ENCODE measurements around the gene OSBPL10.

OSBPL10 gene

DNA sequence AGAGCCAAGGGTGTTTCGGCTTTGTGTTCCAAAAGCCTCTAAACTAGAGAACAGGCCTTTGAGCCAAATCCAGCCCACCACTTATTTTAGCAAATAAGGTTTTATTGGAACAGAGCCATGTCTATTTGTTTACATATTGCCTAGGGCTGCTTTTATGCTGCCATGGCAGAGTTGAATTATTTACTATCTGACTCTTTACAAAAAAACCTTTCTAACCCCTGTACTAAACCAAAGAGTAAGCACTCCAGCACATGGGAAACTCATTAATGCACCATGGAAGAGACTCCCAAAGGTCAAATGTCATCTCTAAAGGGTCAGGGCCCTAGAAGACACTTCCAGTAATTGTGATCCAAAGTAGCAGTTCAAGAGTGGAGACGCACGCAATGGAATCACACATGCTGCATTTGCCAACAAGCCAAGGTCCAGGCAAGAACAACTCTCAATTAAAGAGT lies 22.3 kb downstream of the OSBPL10 start:
- H3K27me3 ChIP-seq (ENCODE audit: control insufficient read depth, insufficient read depth, low read length) = no peaks in the 10 kb centered on the region
- peak overlapping the region; percentile 92 for H3K27ac ChIP-seq (ENCODE audit: low read depth, low read length)
- H3K36me3 ChIP-seq (ENCODE audit: control insufficient read depth, insufficient read depth, low read length) = no peaks in the 10 kb centered on the region
- no peak overlapping the region for H3K9ac ChIP-seq (ENCODE audit: low read depth, low read length)
- H3K4me1 ChIP-seq (ENCODE audit: control insufficient read depth, insufficient read depth, low read length) = peaks cover 49% of the 10 kb centered on the region
- H3K9me3 ChIP-seq (ENCODE audit: control insufficient read depth, insufficient read depth, low read length) = peaks cover 7% of the 10 kb centered on the region; the same call in 1 of the 2 replicates
- peak overlapping the region; percentile 54 for H3K4me3 ChIP-seq (ENCODE audit: low read depth, low read length)

DNA sequence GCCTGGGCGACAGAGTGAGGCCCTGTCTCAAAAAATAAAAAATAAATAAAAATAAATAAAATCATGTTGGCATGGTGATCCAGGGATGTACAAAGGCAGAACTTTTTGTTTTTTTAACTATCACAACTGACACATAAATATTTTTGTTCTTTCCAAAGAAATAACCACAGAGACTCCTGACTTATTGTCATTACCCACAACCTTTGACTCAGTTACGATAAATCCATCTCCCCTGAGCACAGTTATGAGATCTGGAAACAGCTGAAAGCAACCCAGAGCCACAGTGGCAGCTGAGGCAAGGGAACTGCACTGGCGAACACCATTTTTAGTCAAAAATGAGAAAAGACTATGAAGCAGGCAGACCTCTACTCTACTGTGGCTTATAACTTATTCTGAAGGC lies 24.0 kb downstream of the OSBPL10 start:
- Histone ChIP-seq H3K27ac (ENCODE audit: low read depth, low read length) (no peak overlapping the region), H3K27me3 (ENCODE audit: control insufficient read depth, insufficient read depth, low read length) (no peaks in the 10 kb centered on the region), H3K9me3 (ENCODE audit: control insufficient read depth, insufficient read depth, low read length) (peaks cover 7% of the 10 kb centered on the region; the same call in 1 of the 2 replicates), H3K4me1 (ENCODE audit: control insufficient read depth, insufficient read depth, low read length) (peaks cover 42% of the 10 kb centered on the region), H3K9ac (ENCODE audit: low read depth, low read length) (no peak overlapping the region), H3K36me3 (ENCODE audit: control insufficient read depth, insufficient read depth, low read length) (no peaks in the 10 kb centered on the region), H3K4me3 (ENCODE audit: low read depth, low read length) (no peak overlapping the region)

DNA sequence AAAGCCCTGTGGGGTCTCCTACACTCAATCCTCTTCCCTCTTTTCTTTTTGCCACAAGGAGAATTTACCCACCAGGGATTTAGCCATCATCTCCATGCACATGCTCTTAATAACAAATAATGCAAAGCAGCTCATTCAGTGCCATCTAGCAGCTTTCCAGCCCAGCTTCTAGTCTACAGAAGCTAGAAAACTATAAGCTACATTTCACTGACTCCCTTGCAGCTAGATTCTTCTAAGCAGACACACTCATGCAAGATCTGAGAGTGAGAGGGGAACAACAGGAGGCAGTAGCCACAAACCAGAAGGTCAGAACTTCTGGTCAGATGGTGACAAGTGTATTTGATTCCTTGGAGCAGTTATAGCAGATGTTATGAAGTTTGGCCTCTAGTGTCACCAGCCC lies 25.5 kb downstream of the OSBPL10 start:
- Histone ChIP-seq H3K36me3 (ENCODE audit: control insufficient read depth, insufficient read depth, low read length) (no peaks in the 10 kb centered on the region), H3K4me1 (ENCODE audit: control insufficient read depth, insufficient read depth, low read length) (peaks cover 34% of the 10 kb centered on the region), H3K9ac (ENCODE audit: low read depth, low read length) (no peak overlapping the region), H3K27me3 (ENCODE audit: control insufficient read depth, insufficient read depth, low read length) (no peaks in the 10 kb centered on the region), H3K9me3 (ENCODE audit: control insufficient read depth, insufficient read depth, low read length) (peaks cover 7% of the 10 kb centered on the region; the same call in 1 of the 2 replicates), H3K27ac (ENCODE audit: low read depth, low read length) (no peak overlapping the region), H3K4me3 (ENCODE audit: low read depth, low read length) (no peak overlapping the region)

DNA sequence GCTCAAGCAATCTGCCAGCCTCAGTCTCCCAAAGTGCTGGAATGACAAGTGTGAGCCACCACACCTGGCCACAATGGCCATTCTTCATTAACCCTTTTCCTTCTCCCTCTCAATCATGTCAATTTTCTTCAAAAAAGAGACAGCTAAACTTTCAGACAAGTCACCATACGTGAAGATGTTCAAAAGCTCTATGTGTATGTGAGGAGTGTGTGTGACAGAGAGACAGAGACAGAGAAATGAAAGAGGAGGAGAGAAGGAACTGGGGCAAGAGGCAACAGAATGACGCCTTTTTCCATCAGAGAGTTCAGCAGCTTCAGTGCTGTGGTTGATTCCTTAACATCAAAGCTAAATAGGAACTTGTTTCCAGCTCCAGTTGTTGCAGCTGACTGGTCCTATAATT lies 27.4 kb downstream of the OSBPL10 start:
- Histone ChIP-seq H3K9ac (ENCODE audit: low read depth, low read length) (no peak overlapping the region), H3K27ac (ENCODE audit: low read depth, low read length) (no peak overlapping the region), H3K27me3 (ENCODE audit: control insufficient read depth, insufficient read depth, low read length) (no peaks in the 10 kb centered on the region), H3K4me3 (ENCODE audit: low read depth, low read length) (no peak overlapping the region), H3K9me3 (ENCODE audit: control insufficient read depth, insufficient read depth, low read length) (peaks cover 7% of the 10 kb centered on the region; the same call in 1 of the 2 replicates), H3K36me3 (ENCODE audit: control insufficient read depth, insufficient read depth, low read length) (no peaks in the 10 kb centered on the region), H3K4me1 (ENCODE audit: control insufficient read depth, insufficient read depth, low read length) (peaks cover 18% of the 10 kb centered on the region)

DNA sequence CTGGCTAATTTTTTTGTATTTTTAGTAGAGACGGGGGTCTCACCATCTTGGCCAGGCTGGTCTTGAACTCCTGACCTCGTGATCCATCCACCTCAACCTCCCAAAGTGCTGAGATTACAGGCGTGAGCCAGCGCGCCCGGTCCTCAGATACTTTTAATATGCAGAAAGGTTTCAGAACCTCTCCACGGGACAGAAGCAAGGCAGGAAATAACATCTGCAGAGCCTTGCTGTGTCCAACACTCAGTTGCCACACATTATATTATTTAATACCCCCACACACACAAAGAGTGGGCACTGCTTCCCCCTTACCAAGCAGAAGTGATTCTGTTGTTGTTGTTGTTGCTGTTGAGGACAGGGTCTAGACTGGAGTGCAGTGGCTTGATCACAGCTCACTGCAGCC lies 28.0 kb downstream of the OSBPL10 start:
- no peaks in the 10 kb centered on the region for H3K27me3 ChIP-seq (ENCODE audit: control insufficient read depth, insufficient read depth, low read length)
- no peak overlapping the region for H3K9ac ChIP-seq (ENCODE audit: low read depth, low read length)
- H3K4me1 ChIP-seq (ENCODE audit: control insufficient read depth, insufficient read depth, low read length) = peaks cover 17% of the 10 kb centered on the region
- H3K9me3 ChIP-seq (ENCODE audit: control insufficient read depth, insufficient read depth, low read length) = peaks cover 7% of the 10 kb centered on the region; the same call in 1 of the 2 replicates
- no peak overlapping the region for H3K27ac ChIP-seq (ENCODE audit: low read depth, low read length)
- no peak overlapping the region for H3K4me3 ChIP-seq (ENCODE audit: low read depth, low read length)
- H3K36me3 ChIP-seq (ENCODE audit: control insufficient read depth, insufficient read depth, low read length) = no peaks in the 10 kb centered on the region

DNA sequence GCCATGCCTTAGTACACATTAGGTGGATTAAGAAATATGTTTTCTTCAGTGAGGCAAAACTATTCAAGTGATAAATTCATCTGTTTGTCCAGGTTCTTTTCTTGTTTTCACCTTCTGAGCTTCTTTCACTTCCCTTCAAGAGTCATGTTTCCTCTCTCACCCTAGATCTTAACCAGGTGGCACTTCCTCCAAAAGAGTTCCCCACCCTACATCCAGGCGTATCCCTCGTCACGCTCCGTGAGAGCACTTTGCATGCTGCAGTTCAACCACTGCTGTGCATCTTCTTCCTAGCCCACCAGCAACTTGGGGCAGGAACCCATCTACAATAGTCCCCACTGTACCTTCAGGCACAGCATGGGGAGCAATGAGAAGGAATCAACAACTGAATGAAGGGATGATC lies 28.9 kb downstream of the OSBPL10 start:
- peaks cover 23% of the 10 kb centered on the region for H3K4me1 ChIP-seq (ENCODE audit: control insufficient read depth, insufficient read depth, low read length)
- H3K4me3 ChIP-seq (ENCODE audit: low read depth, low read length) = no peak overlapping the region
- peaks cover 7% of the 10 kb centered on the region; the same call in 1 of the 2 replicates for H3K9me3 ChIP-seq (ENCODE audit: control insufficient read depth, insufficient read depth, low read length)
- no peak overlapping the region for H3K9ac ChIP-seq (ENCODE audit: low read depth, low read length)
- H3K27me3 ChIP-seq (ENCODE audit: control insufficient read depth, insufficient read depth, low read length) = no peaks in the 10 kb centered on the region
- no peak overlapping the region for H3K27ac ChIP-seq (ENCODE audit: low read depth, low read length)
- H3K36me3 ChIP-seq (ENCODE audit: control insufficient read depth, insufficient read depth, low read length) = no peaks in the 10 kb centered on the region

DNA sequence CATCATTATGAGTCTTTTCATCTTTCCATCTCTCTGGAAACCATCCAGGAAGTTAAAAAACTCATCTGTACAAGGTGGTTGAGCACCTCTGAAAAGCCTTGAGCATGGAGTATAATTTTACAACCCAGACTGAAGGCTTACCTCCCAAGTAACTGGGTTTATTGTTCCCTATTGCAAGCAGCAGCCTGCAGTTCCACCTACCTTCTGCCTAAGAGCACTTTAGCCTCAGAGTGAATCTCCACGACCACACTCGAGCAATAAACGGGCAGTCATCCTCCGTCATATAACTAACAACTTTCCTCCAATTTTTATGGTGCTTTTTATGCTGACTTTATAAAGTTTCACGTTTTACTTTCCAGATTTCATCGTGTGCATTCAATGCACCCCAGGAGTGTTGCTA lies 32.8 kb downstream of the OSBPL10 start:
- Histone ChIP-seq H3K27me3 (ENCODE audit: control insufficient read depth, insufficient read depth, low read length) (no peaks in the 10 kb centered on the region), H3K36me3 (ENCODE audit: control insufficient read depth, insufficient read depth, low read length) (no peaks in the 10 kb centered on the region), H3K4me1 (ENCODE audit: control insufficient read depth, insufficient read depth, low read length) (peaks cover 36% of the 10 kb centered on the region), H3K27ac (ENCODE audit: low read depth, low read length) (no peak overlapping the region), H3K9me3 (ENCODE audit: control insufficient read depth, insufficient read depth, low read length) (no peaks in the 10 kb centered on the region; the same call in 1 of the 2 replicates), H3K9ac (ENCODE audit: low read depth, low read length) (no peak overlapping the region), H3K4me3 (ENCODE audit: low read depth, low read length) (no peak overlapping the region)

DNA sequence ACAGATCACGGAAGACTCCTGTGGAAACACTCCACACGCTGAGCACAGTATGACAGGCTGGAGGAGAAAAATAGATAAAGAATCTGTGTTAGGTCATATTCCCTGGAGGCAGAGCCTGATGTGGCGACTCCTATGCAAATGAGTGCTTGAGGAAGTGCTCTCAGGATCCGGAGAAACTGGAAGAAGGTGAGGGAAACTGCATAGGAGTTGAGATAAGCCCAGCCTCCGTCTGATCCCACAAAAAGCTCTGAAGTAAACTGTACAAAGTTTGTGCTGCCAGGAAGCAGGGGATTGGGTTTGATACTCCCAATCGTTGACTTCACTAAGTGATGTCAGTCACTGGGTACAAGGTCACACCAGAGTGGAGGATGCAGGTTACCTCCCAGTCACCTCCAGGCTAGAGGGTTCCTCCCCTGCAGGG lies 33.4 kb downstream of the OSBPL10 start:
- no peak overlapping the region for H3K9ac ChIP-seq (ENCODE audit: low read depth, low read length)
- peaks cover 36% of the 10 kb centered on the region for H3K4me1 ChIP-seq (ENCODE audit: control insufficient read depth, insufficient read depth, low read length)
- no peaks in the 10 kb centered on the region for H3K36me3 ChIP-seq (ENCODE audit: control insufficient read depth, insufficient read depth, low read length)
- no peak overlapping the region for H3K4me3 ChIP-seq (ENCODE audit: low read depth, low read length)
- no peaks in the 10 kb centered on the region; the same call in 1 of the 2 replicates for H3K9me3 ChIP-seq (ENCODE audit: control insufficient read depth, insufficient read depth, low read length)
- H3K27ac ChIP-seq (ENCODE audit: low read depth, low read length) = no peak overlapping the region
- no peaks in the 10 kb centered on the region for H3K27me3 ChIP-seq (ENCODE audit: control insufficient read depth, insufficient read depth, low read length)

DNA sequence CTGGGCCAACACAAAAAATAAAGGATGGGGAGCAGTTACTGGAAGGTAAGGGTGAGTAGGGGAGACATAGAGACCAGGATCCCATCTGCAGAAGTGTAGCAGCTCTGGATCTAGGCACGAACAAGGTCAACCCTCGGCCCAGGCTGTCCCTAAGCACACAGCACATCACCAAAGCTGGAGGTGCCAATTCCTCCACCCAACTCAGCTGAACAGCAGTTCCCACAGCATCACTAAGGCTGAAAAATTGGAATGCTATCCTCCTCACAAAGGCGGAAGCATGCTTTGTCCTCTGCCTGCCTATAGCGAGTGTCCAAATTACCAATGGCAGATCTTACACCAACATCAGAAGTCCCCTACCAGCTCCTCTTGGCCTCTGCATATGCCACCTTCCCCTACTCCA lies 33.9 kb downstream of the OSBPL10 start:
- Histone ChIP-seq H3K4me3 (ENCODE audit: low read depth, low read length) (no peak overlapping the region), H3K9ac (ENCODE audit: low read depth, low read length) (no peak overlapping the region), H3K36me3 (ENCODE audit: control insufficient read depth, insufficient read depth, low read length) (no peaks in the 10 kb centered on the region), H3K27me3 (ENCODE audit: control insufficient read depth, insufficient read depth, low read length) (no peaks in the 10 kb centered on the region), H3K27ac (ENCODE audit: low read depth, low read length) (no peak overlapping the region), H3K4me1 (ENCODE audit: control insufficient read depth, insufficient read depth, low read length) (peaks cover 34% of the 10 kb centered on the region), H3K9me3 (ENCODE audit: control insufficient read depth, insufficient read depth, low read length) (no peaks in the 10 kb centered on the region; the same call in 1 of the 2 replicates)

DNA sequence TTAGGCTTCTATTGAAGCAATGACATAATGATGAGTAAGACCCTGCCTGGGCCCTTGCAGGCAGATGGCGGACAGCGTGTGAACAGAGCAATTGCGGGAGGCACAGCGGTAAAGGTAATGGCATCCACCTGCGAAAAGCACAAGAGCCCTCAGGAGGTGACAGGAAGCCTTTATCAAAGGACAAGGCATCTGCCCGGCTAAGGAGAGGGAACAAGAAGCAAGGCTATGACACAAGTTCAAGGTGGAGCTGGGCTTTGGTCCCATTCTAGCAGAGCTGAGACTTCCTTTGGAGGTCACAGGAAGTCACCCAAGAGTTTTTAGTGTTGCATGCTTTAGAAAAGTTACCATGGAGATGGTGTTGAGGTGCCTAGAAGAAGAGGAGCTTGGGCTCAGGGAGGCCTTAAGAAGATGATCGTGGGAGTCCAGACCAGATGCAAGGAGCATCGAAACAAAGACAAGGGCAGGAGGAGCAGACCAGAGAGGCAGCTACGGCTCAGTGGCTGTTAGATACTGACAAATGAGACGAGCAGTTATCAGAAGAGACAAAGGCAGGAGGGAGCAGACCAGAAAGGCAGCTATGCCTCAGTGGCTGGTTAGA lies 34.5 kb downstream of the OSBPL10 start:
- H3K4me1 ChIP-seq (ENCODE audit: control insufficient read depth, insufficient read depth, low read length) = peaks cover 31% of the 10 kb centered on the region
- H3K27ac ChIP-seq (ENCODE audit: low read depth, low read length) = no peak overlapping the region
- H3K4me3 ChIP-seq (ENCODE audit: low read depth, low read length) = no peak overlapping the region
- H3K9ac ChIP-seq (ENCODE audit: low read depth, low read length) = no peak overlapping the region
- H3K9me3 ChIP-seq (ENCODE audit: control insufficient read depth, insufficient read depth, low read length) = no peaks in the 10 kb centered on the region; the same call in 1 of the 2 replicates
- H3K27me3 ChIP-seq (ENCODE audit: control insufficient read depth, insufficient read depth, low read length) = no peaks in the 10 kb centered on the region
- H3K36me3 ChIP-seq (ENCODE audit: control insufficient read depth, insufficient read depth, low read length) = no peaks in the 10 kb centered on the region

DNA sequence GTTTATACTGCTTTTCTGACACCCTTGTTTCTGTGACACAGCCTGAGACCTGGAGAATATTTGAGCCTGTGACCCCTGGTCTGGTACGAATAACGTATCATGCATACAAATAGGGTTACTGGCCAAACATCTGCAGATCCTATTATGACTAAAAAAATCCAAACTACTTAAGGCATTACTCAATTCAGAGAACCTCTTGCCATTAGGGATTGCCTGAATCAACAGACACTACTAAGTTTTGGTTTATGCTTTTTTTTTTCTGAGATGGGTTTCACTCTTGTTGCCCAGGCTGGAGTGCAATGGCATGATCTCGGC lies 35.4 kb downstream of the OSBPL10 start:
- Histone ChIP-seq H3K4me3 (ENCODE audit: low read depth, low read length) (no peak overlapping the region), H3K27ac (ENCODE audit: low read depth, low read length) (no peak overlapping the region), H3K4me1 (ENCODE audit: control insufficient read depth, insufficient read depth, low read length) (peaks cover 31% of the 10 kb centered on the region), H3K9ac (ENCODE audit: low read depth, low read length) (no peak overlapping the region), H3K27me3 (ENCODE audit: control insufficient read depth, insufficient read depth, low read length) (no peaks in the 10 kb centered on the region), H3K36me3 (ENCODE audit: control insufficient read depth, insufficient read depth, low read length) (no peaks in the 10 kb centered on the region), H3K9me3 (ENCODE audit: control insufficient read depth, insufficient read depth, low read length) (no peaks in the 10 kb centered on the region; the same call in 1 of the 2 replicates)

All from HUES48 (cell line).